Measurements from ENCODE around the gene DMD.

Gene DMD

GRCh38 chrX:31071262-31071661, 2140.1 kb downstream of the DMD start:
- Histone ChIP-seq H3K9ac (ENCODE audit: low read depth, low read length) (no peak overlapping the region), H3K36me3 (ENCODE audit: insufficient read depth, low read length) (no peaks in the 10 kb centered on the region), H3K27me3 (ENCODE audit: insufficient read depth, low read length, poor library complexity) (no peaks in the 10 kb centered on the region), H3K9me3 (ENCODE audit: insufficient read depth, low read length, severe bottlenecking) (peaks cover 7% of the 10 kb centered on the region), H3K4me3 (ENCODE audit: low read depth in 1 of 2, low read length in 2 of 2) (no peak overlapping the region), H3K4me1 (ENCODE audit: insufficient read depth, low read length) (no peaks in the 10 kb centered on the region), H4K20me1 (ENCODE audit: insufficient read depth, low read length) (no peaks in the 10 kb centered on the region), H3K27ac (ENCODE audit: low read length) (no peak overlapping the region), H3K4me2 (ENCODE audit: insufficient read depth, low read length) (no peak overlapping the region), H3K79me2 (ENCODE audit: insufficient read depth, low read length) (no peaks in the 10 kb centered on the region), H2AFZ (ENCODE audit: low read depth, low read length) (no peak overlapping the region)
- ATAC-seq (ENCODE audit: insufficient read depth, low read depth) (no peak), DNase-seq (no peak)
- TF ChIP-seq EZH2 (IDR thresholded peaks at IDR 0.05; ENCODE audit: borderline replicate concordance, low read depth, low read length, severe bottlenecking) (no peak), CTCF (IDR thresholded peaks at IDR 0.05; ENCODE audit: borderline replicate concordance, extremely low read depth, low read length, poor library complexity, severe bottlenecking) (no peak)

DNA sequence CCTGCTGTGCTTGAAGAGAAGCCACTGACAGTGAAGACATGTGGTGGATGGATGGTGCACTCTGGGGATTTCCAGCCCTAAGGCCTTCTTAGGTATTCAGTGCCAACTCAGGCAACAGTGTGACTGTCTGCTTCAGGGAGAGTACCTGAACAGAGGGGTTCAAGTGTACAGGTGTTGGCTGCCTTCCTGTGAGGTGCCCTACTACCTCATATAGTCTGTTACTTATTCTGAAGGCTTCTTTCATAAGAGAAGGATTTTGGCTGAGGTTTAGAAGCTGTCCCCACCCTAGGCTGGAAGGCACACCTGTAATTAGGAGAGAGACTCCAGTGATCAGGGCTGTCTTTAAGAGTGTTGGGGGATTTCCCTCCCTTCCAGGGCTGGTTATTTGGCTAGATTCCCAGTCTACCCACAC, 2141.3 kb downstream of the DMD start:
- TF ChIP-seq CTCF (IDR thresholded peaks at IDR 0.05; ENCODE audit: borderline replicate concordance, extremely low read depth, low read length, poor library complexity, severe bottlenecking) = no peak
- TF ChIP-seq EZH2 (IDR thresholded peaks at IDR 0.05; ENCODE audit: borderline replicate concordance, low read depth, low read length, severe bottlenecking) = no peak
- Histone ChIP-seq H3K79me2 (ENCODE audit: insufficient read depth, low read length) (no peaks in the 10 kb centered on the region), H3K4me1 (ENCODE audit: insufficient read depth, low read length) (no peaks in the 10 kb centered on the region), H3K27me3 (ENCODE audit: insufficient read depth, low read length, poor library complexity) (no peaks in the 10 kb centered on the region), H3K9ac (ENCODE audit: low read depth, low read length) (no peak overlapping the region), H3K4me2 (ENCODE audit: insufficient read depth, low read length) (no peak overlapping the region), H3K4me3 (ENCODE audit: low read depth in 1 of 2, low read length in 2 of 2) (no peak overlapping the region), H4K20me1 (ENCODE audit: insufficient read depth, low read length) (no peaks in the 10 kb centered on the region), H3K27ac (ENCODE audit: low read length) (no peak overlapping the region), H3K36me3 (ENCODE audit: insufficient read depth, low read length) (no peaks in the 10 kb centered on the region), H2AFZ (ENCODE audit: low read depth, low read length) (no peak overlapping the region), H3K9me3 (ENCODE audit: insufficient read depth, low read length, severe bottlenecking) (peaks cover 7% of the 10 kb centered on the region)
- no peak for DNase-seq
- ATAC-seq (ENCODE audit: insufficient read depth, low read depth) = no peak

Data from DND-41 (cell line).